ENCODE data around the gene NME3.
"Not testable (repeated sequence)": the region's sequence is repeated elsewhere in the genome, so short reads cannot be mapped to it uniquely, and the experiment has no call there.

The NME3 gene

GRCh38 chr16:1734123-1734522 lies 37.2 kb downstream of the NME3 start:
- no peak for DNase-seq (ENCODE audit: low read depth)
- no peak overlapping the region for H3K4me3 ChIP-seq (ENCODE audit: control insufficient read depth, low read depth, low read length)
- TF ChIP-seq, protein P1, sequence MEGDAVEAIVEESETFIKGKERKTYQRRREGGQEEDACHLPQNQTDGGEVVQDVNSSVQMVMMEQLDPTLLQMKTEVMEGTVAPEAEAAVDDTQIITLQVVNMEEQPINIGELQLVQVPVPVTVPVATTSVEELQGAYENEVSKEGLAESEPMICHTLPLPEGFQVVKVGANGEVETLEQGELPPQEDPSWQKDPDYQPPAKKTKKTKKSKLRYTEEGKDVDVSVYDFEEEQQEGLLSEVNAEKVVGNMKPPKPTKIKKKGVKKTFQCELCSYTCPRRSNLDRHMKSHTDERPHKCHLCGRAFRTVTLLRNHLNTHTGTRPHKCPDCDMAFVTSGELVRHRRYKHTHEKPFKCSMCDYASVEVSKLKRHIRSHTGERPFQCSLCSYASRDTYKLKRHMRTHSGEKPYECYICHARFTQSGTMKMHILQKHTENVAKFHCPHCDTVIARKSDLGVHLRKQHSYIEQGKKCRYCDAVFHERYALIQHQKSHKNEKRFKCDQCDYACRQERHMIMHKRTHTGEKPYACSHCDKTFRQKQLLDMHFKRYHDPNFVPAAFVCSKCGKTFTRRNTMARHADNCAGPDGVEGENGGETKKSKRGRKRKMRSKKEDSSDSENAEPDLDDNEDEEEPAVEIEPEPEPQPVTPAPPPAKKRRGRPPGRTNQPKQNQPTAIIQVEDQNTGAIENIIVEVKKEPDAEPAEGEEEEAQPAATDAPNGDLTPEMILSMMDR (IDR thresholded peaks at IDR 0.05; ENCODE audit: control insufficient read depth, insufficient read depth, low read depth, low read length, missing control alignments): no peak

DNA sequence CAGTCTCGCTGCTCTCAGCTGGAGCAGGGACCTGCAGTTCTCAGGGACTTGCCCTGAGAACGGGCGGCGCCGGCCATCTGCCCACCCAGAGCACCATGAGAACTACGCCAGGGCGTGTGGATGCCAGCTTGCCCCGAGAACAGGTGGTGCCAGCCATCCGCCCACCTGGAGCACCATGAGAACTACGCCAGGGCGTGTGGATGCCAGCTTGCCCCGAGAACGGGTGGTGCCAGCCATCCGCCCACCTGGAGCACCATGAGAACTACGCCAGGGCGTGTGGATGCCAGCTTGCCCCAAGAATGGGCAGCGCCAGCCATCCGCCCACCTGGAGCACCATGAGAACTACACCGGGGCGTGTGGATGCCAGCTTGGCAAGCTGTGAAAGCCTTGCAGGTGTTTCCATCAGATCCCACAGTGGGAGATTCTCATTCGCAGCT lies 38.8 kb downstream of the NME3 start:
- not testable (repeated sequence) for H3K4me3 ChIP-seq (ENCODE audit: control insufficient read depth, low read depth, low read length); DNase-seq (ENCODE audit: low read depth)

- no peak for DNase-seq (ENCODE audit: low read depth)
- TF ChIP-seq, protein P1 (IDR thresholded peaks at IDR 0.05; ENCODE audit: control insufficient read depth, insufficient read depth, low read depth, low read length, missing control alignments): no peak
Observed at GRCh38 chr16:1732071-1732470, 39.3 kb downstream of the NME3 start.

GRCh38 chr16:1731603-1732002 lies 39.7 kb downstream of the NME3 start:
- no peak overlapping the region for H3K4me3 ChIP-seq (ENCODE audit: control insufficient read depth, low read depth, low read length)
- no peak for DNase-seq (ENCODE audit: low read depth)
- TF ChIP-seq, protein P1 (IDR thresholded peaks at IDR 0.05; ENCODE audit: control insufficient read depth, insufficient read depth, low read depth, low read length, missing control alignments): no peak

More at GRCh38 chr16:1732071-1732470, 39.3 kb downstream of the NME3 start:
- H3K4me3 ChIP-seq (ENCODE audit: control insufficient read depth, low read depth, low read length): no peak overlapping the region

GRCh38 chr16:1731073-1731472 lies 40.3 kb downstream of the NME3 start:
- H3K4me3 ChIP-seq (ENCODE audit: control insufficient read depth, low read depth, low read length): no peak overlapping the region
- TF ChIP-seq, protein P1 (IDR thresholded peaks at IDR 0.05; ENCODE audit: control insufficient read depth, insufficient read depth, low read depth, low read length, missing control alignments): no peak
- no peak for DNase-seq (ENCODE audit: low read depth)

DNA sequence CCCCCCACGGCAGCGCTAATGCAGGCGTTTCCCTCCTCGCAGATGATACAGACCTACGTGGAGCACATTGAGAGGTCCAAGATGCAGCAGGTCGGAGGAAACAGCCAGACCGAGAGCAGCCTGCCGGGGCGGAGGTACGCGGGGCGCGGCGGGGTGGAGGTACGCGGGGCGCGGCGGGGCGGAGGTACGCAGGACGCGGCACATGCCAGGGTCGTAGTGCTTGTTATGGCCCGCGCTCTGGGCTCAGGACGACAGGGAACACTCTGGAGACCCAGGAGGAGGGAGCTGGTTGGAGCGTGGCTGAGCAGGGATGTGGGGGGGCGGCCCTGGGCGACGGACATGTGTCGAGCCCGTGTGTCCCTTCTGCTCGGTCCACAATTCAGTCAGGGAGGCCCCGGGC lies 41.9 kb downstream of the NME3 start:
- no peak overlapping the region for H3K4me3 ChIP-seq (ENCODE audit: control insufficient read depth, low read depth, low read length)
- TF ChIP-seq, protein P1 (IDR thresholded peaks at IDR 0.05; ENCODE audit: control insufficient read depth, insufficient read depth, low read depth, low read length, missing control alignments): no peak
- DNase-seq (ENCODE audit: low read depth): no peak

DNA sequence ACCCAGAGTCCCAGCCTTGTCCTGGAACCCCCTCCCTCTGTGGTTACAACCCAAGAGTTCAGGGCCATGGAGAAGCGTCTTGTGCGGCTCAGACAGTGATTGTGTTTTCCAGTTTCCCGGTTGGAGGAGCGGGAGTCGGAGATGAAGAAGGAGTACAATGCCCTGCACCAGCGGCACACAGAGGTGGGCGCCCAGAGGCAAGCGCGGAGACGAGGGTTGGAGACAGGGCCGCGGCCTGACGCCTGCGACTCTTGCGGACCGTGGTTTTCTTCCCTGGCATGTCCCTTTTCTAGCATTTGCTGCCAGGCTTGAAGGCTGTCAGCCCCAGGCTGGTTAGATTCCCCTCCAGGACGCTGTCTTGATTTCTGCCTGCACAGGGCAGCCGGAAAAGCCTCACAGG lies 42.3 kb downstream of the NME3 start:
- DNase-seq (ENCODE audit: low read depth): no peak
- TF ChIP-seq, protein P1 (IDR thresholded peaks at IDR 0.05; ENCODE audit: control insufficient read depth, insufficient read depth, low read depth, low read length, missing control alignments): no peak
- H3K4me3 ChIP-seq (ENCODE audit: control insufficient read depth, low read depth, low read length): no peak overlapping the region
